Activated CD8-positive, alpha-beta memory T cell treated with anti-CD3 and anti-CD28 coated beads, Interleukin-2, amount 10 ng/mL, durations not matched to agents 7 days and 5 days (primary cell): ENCODE data around the gene HSD3B1. TPM values are rescaled to one million over a fixed set of nuclear protein-coding genes. Genes with fewer than 3 reads are reported as not detected.
"Not testable (repeated sequence)": the region's sequence is repeated elsewhere in the genome, so short reads cannot be mapped to it uniquely, and the experiment has no call there.

ENCODE experiments used
- ATAC-seq: fragments of 150-1000 bp; cut with Tn5 transposase; one replicate; pipeline ENCODE4 v1.10.0; 2021; ENCODE audit warnings: moderate library complexity
- CTCF ChIA-PET: fragments of 350-600 bp; sonication (Branson Sonifier 250); formaldehyde crosslinking; loops from one replicate; lab custom pipeline; 2021; ENCODE audit warnings: antibody characterized with exemption; lab: Charles Lee
- DNase-seq: peaks from one replicate; pipeline ENCODE4 v3.0.0-alpha.2; 2020
- H3K27ac Mint-ChIP-seq: one replicate; pipeline ENCODE4 v1.8.0; 2021; ENCODE audit warnings: mild to moderate bottlenecking, mixed read lengths
- H3K27me3 Mint-ChIP-seq: one replicate; pipeline ENCODE4 v1.8.0; 2021; ENCODE audit warnings: mixed read lengths
- H3K36me3 Mint-ChIP-seq: one replicate; pipeline ENCODE4 v1.8.0; 2021; ENCODE audit warnings: mild to moderate bottlenecking, mixed read lengths
- H3K4me1 Mint-ChIP-seq: one replicate; pipeline ENCODE4 v1.8.0; 2021; ENCODE audit warnings: mixed read lengths
- H3K4me3 Mint-ChIP-seq: one replicate; pipeline ENCODE4 v1.8.0; 2021; ENCODE audit warnings: mild to moderate bottlenecking, moderate library complexity, mixed read lengths
- H3K9me3 Mint-ChIP-seq: one replicate; pipeline ENCODE4 v1.8.0; 2022; ENCODE audit warnings: low read depth, mixed read lengths
- total RNA-seq, 2 experiments: library from RNA; stranded (reverse); gene quantifications; one replicate each; pipeline ENCODE4 v1.2.3, GENCODE V29; 2021

HSD3B1 gene
- total RNA-seq, 2 experiments from 2014 or later, result not detected

GRCh38 chr1:119551218-119551617, 44.2 kb downstream of the HSD3B1 start:
- CTCF ChIA-PET, result no interaction called here

GRCh38 chr1:119552656-119553055, 45.6 kb downstream of the HSD3B1 start:
- H3K4me3 Mint-ChIP-seq, H3K36me3 Mint-ChIP-seq, CTCF ChIA-PET, H3K4me1 Mint-ChIP-seq, H3K27me3 Mint-ChIP-seq, H3K9me3 Mint-ChIP-seq, ATAC-seq, H3K27ac Mint-ChIP-seq, DNase-seq: not testable (repeated sequence)

More at GRCh38 chr1:119551218-119551617, 44.2 kb downstream of the HSD3B1 start:
- ATAC-seq (no peak), DNase-seq (no peak)
- no peaks in the 10 kb centered on the region for H3K27me3 Mint-ChIP-seq
- H3K4me1 Mint-ChIP-seq, result no peaks in the 10 kb centered on the region
- no peaks in the 10 kb centered on the region for H3K36me3 Mint-ChIP-seq
- no peak overlapping the region for H3K27ac Mint-ChIP-seq
- H3K9me3 Mint-ChIP-seq, result no peaks in the 10 kb centered on the region
- no peak overlapping the region for H3K4me3 Mint-ChIP-seq

- H3K27ac Mint-ChIP-seq, ATAC-seq, H3K27me3 Mint-ChIP-seq, H3K4me1 Mint-ChIP-seq, H3K9me3 Mint-ChIP-seq, H3K4me3 Mint-ChIP-seq, DNase-seq, CTCF ChIA-PET, H3K36me3 Mint-ChIP-seq: not testable (repeated sequence)
These were observed 46.5 kb downstream of the HSD3B1 start for GRCh38 chr1:119553302-119554071.

GRCh38 chr1:119554183-119554582, 47.2 kb downstream of the HSD3B1 start:
- Mint-ChIP-seq H3K9me3 (no peaks in the 10 kb centered on the region), H3K4me3 (no peak overlapping the region), H3K27ac (no peak overlapping the region), H3K36me3 (no peaks in the 10 kb centered on the region), H3K27me3 (no peaks in the 10 kb centered on the region), H3K4me1 (no peaks in the 10 kb centered on the region)
- CTCF ChIA-PET, result no interaction called here
- no peak for DNase-seq
- no peak for ATAC-seq

- CTCF ChIA-PET, result interaction anchor here (0.6 kb wide), 1 partner anchor 270 kb away, joined by 3 read pairs; no protein-coding TSS in a partner anchor
- no peaks in the 10 kb centered on the region for H3K4me1 Mint-ChIP-seq
- H3K4me3 Mint-ChIP-seq, result no peak overlapping the region
- DNase-seq (no peak), ATAC-seq (no peak)
- H3K36me3 Mint-ChIP-seq, result no peaks in the 10 kb centered on the region
- no peak overlapping the region for H3K27ac Mint-ChIP-seq
- H3K9me3 Mint-ChIP-seq, result no peaks in the 10 kb centered on the region
- no peaks in the 10 kb centered on the region for H3K27me3 Mint-ChIP-seq
These were observed 49.4 kb downstream of the HSD3B1 start for GRCh38 chr1:119556423-119556822.

- CTCF ChIA-PET, H3K36me3 Mint-ChIP-seq, H3K4me3 Mint-ChIP-seq, H3K4me1 Mint-ChIP-seq, DNase-seq, ATAC-seq, H3K9me3 Mint-ChIP-seq, H3K27ac Mint-ChIP-seq: not testable (repeated sequence)
- peaks cover 13% of the 10 kb centered on the region for H3K27me3 Mint-ChIP-seq
These were observed 53.4 kb downstream of the HSD3B1 start for GRCh38 chr1:119560402-119560801.

- CTCF ChIA-PET, result interaction anchor here (1.2 kb wide), 1 partner anchor 47 kb away, joined by 3 read pairs; no protein-coding TSS in a partner anchor
- no peaks in the 10 kb centered on the region for H3K9me3 Mint-ChIP-seq
- peaks cover 26% of the 10 kb centered on the region for H3K27me3 Mint-ChIP-seq
These were observed 57.5 kb downstream of the HSD3B1 start for GRCh38 chr1:119564548-119564947.

More at GRCh38 chr1:119564548-119564947, 57.5 kb downstream of the HSD3B1 start:
- Mint-ChIP-seq H3K36me3 (no peaks in the 10 kb centered on the region), H3K4me3 (no peak overlapping the region), H3K4me1 (peaks cover 2% of the 10 kb centered on the region), H3K27ac (no peak overlapping the region)
- ATAC-seq (no peak), DNase-seq (no peak)

Other genes starting within 250 kb of the HSD3B1 start
- not detected for gene HAO2, start 138.4 kb upstream of the HSD3B1 start, total RNA-seq
- gene HSD3B2, start 92.1 kb upstream of the HSD3B1 start, total RNA-seq, result not detected
- under 1 TPM; 0.06 to 0.47 TPM for gene ZNF697, start 141.1 kb downstream of the HSD3B1 start, total RNA-seq
- gene PHGDH, start 204.7 kb downstream of the HSD3B1 start, total RNA-seq, result 100 to 1,000 TPM; 165 to 209 TPM